Stimulated activated CD4-positive, alpha-beta T cell treated with anti-CD3 and anti-CD28 coated beads, Interleukin-15, amount 100 ng/mL, for 1 hour (primary cell): ENCODE results near the gene CASS4.

Source experiments
- DNase-seq, 2 donors: peaks; one replicate each; pipeline ENCODE4 v3.0.0-alpha.2; 2020; ENCODE audit warnings: low read depth in 1 of 2, low spot score in 1 of 2

The CASS4 gene

DNA sequence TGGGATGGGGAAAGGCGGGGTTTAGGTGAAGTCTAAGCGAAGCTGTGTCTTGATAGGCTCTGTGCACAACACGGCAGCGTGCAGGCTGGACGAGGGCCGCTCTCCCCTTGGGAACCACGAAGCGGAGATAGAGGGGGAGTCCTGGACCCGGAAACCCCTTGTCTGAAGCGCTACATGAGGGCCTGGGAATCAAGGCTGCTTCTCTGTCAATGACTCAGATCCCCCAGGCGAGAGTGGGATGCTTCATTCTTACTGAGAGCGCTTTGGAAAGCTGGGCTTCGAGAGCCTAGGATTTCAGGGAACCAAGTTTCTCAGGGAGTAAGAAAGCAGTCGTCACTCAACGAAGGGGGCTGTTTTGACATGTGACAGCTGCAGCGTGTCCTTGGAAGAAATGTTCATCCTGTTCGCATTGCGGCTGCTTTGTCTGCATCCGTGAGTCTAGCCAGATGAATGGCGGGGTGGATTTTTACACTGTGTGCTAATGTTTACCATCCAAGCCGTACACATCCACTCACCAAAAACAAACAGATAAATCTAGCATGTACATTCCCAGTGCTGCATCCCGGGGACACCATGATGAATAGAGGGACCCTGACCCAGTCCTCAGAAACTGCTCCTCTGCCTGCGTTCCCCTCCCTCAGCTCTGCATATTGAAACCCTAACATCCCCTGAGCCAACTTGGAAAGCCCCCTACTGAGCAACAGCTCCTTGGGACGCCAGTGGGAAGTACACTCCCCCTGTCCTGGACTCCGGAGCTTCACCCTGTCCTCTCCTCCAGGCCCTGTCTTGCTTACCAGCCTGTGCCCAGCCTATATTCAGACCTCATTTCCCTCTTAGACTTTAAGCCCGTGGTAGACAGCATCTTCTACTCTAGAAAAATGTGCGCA lies 31.8 kb downstream of the CASS4 start:
- DNase-seq = no peak

DNA sequence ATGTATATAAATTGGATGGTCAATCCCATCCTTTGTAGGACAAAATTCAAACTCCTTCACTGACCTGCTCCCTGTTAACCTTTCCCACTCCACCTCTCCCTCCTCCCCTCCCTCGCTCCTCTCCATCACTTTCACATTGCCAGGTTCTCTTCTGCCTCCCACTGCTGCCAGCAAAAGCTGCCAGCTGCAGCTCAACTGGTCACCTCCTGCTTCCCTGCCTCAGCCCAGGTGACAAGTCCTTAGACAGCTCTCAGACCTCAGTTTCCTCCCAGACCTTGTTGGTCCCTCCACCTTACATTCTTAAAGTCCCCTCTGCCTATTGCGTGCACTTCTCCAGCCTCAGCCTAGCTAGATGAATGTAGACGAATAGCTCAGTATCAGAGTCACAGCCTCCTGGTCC lies 33.1 kb downstream of the CASS4 start:
- DNase-seq = no peak

DNA sequence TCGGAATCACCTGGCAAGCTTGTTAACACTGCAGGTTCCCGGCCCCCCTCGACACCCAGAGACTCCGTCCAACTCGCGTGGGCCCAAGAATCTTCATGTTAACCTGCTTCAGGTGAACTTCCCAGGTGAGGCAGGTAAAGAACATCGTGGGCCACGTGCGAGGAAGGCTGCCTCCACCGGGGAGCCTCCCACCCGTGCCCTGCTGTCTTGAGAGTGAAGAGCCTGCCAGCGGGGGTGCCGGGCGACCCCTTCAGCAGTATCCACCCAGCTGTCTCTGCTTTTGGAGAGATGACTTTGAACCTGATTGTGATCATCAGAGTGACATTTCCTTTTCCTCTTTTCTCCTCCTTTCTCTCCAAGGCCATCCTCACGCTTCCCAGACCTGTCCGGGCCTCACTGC lies 33.5 kb downstream of the CASS4 start:
- no peak for DNase-seq

DNA sequence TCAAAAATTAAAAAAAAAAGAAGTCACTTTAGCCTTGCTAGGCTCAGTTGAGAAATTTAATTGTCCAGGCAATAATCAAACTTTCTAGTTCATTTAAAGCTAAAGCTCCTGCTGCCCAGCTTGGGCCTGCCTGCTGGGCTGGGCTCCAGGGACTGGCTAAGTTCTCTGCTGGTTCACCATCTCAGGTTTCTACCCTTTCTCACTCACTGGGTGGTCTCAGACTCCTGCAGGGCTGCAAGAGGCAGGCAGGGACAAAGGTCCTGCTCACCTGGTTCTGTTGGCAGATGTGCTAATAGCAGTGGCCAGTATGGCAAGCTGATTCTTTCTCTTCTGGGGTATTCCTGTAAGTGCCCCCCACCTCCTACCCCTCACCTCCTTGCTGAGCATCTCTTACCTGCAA lies 35.2 kb downstream of the CASS4 start:
- no peak for DNase-seq

DNA sequence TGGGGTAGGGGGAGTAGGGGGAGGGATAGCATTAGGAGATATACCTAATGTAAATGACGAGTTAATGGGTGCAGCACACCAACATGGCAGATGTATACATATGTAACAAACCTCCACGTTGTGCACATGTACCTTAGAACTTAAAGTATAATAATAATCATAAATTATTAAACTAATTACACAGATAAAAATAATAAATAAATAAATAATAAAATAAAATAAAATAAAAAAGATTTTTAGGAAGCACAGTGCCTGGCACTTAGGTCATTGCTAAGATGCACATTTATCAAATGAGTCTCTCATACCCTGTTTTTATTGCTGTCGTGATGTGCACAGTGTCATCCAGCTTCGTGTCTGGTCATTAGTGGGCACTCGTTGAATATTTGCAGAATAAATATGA lies 37.4 kb downstream of the CASS4 start:
- DNase-seq = no peak

DNA sequence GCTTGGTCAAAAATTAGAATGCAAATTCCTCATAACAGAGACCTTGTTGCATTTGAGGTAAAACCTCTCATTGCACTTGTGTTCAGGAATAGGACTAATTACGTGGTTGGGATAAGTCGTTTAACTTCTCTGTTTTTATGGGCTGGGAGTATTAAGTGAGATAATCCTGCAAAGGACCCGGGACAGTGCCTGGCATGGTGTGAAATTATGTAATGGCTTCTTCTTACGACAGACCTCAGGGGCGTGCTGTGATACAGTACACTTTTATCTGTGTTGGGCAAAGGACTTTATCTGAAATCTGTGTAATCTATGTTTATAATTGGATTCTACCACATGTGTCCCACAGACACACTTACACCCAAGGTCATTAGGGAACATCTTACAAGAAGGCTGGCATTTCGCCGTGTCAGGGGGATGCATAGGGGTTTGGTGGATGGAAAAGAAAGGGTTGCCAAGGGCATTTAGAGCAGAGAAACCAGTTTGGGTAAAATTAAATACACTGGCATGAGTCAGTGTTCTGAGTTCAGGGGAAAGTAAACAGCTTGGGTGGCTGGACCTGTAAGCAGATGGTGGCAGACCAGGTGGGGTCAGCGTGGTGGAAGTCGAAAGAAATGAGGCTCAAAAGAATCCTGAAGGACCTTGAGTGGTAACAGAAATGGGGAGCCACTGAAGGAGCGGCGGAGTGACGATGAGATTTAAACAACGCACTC lies 39.2 kb downstream of the CASS4 start:
- no peak for DNase-seq

DNA sequence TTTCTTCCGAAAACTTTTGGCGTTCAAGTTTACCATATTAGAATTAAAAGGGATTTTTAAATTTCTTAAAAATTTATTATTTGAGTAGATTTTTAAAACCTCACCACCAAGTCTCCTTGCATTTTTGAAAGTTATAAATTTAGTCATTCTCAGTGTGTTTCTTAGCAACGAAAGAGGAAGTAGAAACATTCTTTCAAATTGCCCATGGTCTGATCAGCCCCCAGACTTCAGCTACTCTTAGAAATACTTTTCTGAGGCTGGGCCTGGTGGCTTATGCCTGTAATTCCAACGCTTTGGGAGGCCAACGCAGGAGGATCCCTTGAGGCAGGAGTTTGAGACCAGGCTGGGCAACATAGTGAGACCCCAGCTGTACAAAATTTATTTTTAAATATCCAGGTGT lies 41.3 kb downstream of the CASS4 start:
- DNase-seq = no peak

DNA sequence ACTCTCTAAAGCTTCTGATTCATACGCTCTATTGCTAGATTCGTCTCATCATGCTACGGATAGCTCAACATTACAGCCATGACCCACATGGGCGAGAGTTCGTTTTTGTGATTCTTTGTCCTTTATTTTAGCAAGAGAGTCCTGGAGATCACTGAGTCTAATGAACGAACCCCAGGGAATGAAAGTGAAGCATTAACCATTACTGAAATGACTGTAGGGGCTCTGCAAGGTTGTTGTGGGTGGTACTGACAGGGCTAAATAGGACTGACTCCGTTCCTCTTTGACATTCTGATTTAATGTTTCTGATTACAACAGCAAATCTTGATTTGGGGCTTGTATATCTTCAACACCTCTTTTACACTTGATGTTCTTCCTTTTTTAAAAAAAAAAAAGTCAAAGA lies 42.7 kb downstream of the CASS4 start:
- DNase-seq = no peak

DNA sequence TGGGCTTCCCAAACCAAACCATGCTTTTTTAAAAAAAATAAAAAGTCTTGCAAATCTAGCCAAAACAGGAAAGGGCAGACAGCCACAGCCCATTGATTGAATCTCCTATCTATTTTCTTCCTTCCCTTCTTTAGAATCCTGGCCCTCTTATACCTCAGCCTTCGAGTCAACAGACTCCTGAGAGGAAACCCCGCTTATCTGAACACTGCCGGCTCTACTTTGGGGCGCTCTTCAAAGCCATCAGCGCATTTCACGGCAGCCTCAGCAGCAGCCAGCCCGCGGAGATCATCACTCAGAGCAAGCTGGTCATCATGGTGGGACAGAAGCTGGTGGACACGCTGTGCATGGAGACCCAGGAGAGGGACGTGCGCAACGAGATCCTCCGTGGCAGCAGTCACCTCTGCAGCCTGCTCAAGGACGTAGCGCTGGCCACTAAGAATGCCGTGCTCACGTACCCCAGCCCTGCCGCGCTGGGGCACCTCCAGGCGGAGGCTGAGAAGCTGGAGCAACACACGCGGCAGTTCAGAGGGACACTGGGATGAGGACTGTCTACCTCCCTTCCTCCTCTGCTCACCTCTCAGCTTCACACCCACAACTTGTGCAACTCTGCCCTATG lies 46.3 kb downstream of the CASS4 start:
- DNase-seq = no peak

DNA sequence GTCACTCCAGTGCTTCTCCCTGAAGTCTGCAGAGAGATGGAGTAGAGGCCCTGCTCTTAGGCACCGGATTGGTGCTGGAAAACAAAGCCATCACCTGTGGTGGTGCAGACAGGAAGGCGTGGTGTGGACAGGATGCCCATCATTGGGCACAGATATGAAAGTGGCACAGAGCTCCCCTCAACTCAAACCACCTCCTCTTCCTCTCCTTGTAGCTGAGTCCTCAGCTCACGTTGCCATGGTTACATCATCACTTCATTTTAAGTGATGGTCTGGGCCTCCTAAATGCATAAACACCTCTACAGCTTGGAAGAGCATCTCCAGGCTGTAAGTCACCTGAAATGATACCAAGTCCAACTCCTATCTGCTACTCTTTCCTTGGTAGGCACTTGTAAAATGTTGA lies 48.4 kb downstream of the CASS4 start:
- DNase-seq = no peak

DNA sequence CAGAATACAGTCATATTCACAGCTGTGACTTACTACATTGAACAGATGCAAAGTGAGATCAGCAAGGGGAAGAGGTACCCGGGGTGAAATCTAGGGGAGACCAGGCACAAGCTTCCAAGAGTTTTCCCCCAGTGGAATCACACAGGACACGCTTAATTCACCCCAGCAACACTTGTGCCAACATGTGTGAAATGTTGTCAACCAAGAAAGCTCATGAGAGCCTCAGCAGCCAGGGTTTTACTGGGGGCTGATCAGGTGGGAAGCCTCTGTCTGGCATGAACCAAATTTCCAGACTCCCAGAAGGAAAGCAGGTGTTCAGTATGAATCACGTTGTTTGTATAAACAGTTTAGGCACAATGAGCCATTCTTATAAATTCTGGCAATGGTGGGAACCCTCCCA lies 49.5 kb downstream of the CASS4 start:
- DNase-seq = no peak

DNA sequence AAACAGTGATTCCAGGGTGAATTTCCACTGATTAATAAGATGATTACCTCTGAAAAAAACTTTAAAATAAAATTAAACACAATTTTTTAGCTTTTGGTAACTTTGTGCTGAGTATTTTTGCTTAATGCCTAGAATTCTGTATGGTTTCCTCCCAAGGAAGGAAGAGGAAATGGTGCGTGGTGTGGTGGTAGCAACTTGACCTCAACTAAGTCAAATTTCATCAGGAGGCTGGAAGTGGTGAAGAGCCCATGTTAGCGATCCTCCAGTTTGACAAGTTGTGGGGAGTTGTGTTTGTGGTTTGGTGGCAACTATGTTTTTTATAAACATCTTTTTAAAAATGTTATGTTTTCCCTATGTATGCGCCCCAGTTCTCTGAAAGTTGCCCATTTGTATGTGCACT lies 51.4 kb downstream of the CASS4 start:
- DNase-seq = no peak

DNA sequence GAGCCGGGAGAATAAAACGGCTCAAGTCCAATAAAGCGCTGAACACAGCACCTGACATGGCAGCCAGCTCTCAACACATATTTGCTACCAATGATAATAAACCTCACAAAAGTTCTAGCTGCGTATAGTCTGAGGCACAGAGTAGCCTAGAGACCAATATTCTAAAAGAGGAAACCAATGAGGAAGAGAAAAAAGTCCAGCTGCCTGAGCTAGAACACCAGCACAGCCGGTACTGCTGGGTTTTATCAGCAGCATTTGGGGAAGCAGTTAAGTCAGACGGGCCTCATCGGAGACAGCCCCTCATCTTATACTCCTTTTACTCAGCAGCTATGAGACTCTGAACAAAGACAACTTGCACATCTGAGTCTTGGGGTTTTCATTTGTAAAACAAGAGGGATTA lies 53.9 kb downstream of the CASS4 start:
- no peak for DNase-seq

DNA sequence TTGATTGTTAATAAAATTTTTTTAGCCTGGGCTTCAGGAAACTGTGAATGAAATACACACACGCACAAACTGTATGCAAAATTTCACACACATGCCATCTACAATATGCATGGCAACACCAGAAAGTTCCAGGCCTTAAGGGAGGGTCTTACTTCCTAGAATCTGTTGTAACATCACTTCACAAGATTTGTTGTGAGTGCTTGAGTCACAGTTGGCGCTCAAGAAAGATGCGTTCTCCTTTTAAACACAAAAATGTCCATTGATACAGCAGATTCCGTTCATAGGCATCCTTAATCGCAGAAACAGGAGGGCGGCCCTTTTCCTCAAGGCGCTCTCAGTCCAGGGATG lies 55.9 kb downstream of the CASS4 start:
- DNase-seq = no peak

DNA sequence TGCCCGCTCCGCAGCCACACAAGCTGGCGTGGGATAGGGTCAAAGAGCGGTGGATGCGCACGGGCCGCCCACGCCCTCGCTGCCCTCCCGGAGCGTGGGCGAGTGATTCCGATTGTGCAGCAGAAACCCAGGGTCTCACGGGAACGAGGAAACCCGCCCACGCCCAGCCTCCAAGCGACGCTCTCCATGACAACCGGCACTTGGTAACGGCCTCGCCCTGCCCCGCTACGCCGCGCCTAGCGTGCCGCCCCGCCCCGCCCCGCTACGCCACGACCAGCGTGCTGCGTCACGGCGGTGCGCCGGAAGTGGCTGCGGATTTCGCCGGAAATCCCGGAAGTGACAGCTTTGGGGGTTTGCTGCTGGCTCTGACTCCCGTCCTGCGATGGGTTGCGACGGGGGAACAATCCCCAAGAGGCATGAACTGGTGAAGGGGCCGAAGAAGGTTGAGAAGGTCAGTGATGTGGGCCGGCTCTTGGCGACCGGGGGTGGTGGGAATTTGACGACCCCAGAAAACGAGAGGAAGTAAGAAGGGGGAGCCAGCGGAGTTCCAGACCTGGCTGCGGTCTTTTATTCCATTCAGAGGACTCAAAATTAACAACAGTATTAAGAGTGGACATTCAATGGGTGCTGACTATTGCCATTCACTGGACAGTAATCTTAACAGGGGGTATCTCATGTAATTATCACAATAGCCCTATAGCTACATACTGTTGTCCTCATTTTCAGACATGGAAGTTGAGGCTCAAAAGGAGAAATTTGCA lies 56.4 kb downstream of the CASS4 start, which contains the start of gene RTF2:
TSS of gene RTF2 (plus strand) at position 312 of the 761 bp plus-strand sequence. CDS start at position 383, 71 bp downstream.
- DNase-seq = peak; percentile 92 to 96

DNA sequence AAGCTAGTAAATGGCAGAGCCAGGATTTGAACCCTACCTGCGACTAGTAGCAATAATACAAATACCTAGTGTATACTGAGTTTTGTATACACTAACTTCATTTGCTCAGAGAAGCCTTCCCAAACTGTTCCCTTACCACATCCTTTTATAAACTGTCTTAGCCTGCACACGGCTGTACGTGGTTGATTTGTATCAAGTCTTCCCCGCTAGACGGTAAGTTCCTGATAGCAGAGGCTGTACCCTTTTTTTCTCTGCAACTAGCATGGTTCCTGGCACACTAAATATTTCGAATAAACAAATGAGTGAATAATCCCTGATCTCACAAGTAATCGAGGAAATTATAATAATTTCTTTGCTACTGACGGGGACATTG lies 57.0 kb downstream of the CASS4 start:
- no peak for DNase-seq

DNA sequence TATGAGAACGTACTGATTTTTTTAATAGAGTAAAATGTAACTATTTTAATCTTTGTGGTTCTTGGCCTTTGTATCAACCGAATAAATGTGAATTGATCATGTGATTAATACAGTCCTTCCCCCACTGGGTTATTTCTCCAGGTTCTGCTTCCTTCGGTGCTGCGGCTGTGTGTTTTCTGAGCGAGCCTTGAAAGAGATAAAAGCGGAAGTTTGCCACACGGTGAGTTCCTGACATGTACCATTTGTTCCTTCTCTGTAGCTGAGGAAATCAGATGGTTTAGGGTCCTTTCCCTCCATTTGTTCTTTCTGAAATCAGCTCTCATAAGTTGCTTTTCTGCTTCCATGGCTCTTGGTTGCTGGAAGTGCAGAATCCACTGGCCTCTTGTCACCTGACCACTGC lies 71.9 kb downstream of the CASS4 start:
- no peak for DNase-seq

DNA sequence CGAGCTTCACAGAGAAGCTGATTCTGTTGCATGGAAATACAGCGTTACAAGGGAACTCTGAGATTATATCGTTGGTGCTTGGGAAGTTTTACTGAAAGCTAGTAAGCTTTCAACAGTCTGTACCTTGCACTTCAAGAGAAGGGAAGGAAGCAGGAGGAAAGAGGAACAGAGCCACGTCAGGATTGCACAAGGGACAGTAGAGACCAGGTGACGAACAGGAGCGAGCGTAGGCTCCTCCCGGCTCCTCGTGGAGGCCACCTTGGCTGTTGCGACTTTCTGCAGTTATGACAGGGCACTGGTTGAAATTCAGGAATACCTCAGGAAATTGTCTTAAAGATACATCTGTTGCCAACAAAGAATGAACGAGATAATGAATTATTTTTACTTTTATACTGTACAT lies 75.2 kb downstream of the CASS4 start:
- DNase-seq = no peak

DNA sequence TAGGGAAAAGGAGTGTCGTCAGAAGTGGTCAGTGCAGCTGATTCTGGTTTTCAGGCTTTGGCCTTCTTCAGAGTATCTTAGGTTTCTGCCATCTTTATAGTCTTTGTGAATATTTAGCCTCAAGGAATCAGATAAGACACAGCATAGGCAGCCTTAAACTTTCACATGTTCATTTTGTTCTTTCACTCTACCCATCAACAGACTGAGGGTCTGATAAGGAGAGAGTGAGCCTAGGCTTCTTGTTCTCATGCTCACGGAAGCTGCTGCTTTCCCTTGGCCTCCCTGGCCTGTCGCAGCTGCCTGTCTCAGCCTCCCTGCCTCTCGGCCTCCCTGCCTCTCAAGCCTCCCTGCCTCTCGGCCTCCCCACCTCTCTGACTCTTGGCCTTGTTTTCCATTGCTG lies 76.5 kb downstream of the CASS4 start:
- DNase-seq = no peak

DNA sequence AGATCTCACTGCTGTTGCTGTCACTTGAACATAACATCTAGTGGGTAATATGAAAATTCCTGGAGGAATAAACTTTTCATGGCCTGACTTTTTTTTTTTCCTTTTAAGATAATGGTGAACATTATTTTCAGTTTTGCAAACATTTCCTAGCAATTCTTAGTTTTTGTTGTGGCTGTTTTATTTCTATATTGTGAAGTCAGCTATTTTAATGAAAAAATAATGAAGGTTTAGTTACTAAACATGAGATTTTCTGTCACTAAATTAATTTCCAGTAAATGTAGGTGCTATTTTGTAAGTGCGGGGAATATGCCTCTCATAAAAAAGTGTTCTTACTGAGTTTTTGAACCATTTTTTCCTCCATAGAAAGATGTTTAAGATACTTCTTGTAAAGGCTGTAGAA lies 89.1 kb downstream of the CASS4 start:
- DNase-seq = no peak

DNA sequence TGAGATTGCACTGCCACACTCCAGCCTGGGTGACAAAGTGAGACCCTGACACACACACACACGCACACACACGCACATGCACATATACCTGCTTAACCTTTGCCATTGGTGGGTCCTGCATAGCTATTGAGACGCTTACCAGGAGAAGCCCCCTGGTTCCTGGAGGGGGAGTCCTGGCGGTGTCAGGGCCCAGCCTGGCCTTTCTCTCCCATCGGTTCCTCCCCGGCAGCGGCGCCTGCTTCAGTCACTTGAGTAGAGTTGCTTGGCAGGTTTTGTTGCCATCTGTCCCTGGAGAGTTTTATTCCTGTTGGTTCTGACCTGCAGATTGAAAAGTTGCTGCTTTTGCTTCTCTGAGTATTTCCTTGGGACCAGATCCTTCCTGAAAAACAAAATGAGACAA lies 91.9 kb downstream of the CASS4 start:
- DNase-seq = no peak
